Measurements from ENCODE around the gene CFAP65. TPM values are rescaled to one million over a fixed set of nuclear protein-coding genes. Genes with fewer than 3 reads are reported as not detected.

CFAP65 gene
- total and polyA plus RNA-seq, 2 of the 4 experiments (the other 2 are of a cell fraction) = not detected

GRCh38 chr2:219037783-219038499 lies 3.4 kb downstream of the CFAP65 start:
- H2AK9ac ChIP-seq (replicated peaks; ENCODE audit: low read depth, low read length, poor library complexity) = no peak overlapping the region
- H3K4me3 ChIP-seq (ENCODE audit: insufficient read depth, low read depth, low read length) = no peak overlapping the region
- no peak overlapping the region for H4K5ac ChIP-seq (ENCODE audit: low read depth, low read length)
- intact Hi-C loops (cut with micrococcal nuclease) = no loop called here
- peaks cover 46% of the 10 kb centered on the region for H3K27me3 ChIP-seq (ENCODE audit: control insufficient read depth, insufficient read depth, low read length)
- no peak overlapping the region for H3K9ac ChIP-seq (ENCODE audit: low read depth, low read length)
- no peak overlapping the region for H2BK5ac ChIP-seq (ENCODE audit: low read depth, low read length, poor library complexity, severe bottlenecking)
- BruUV-seq (replicated peaks) = no TSS peak
- ChIA-PET CTCF (interaction anchor here (1.4 kb wide), 1 partner anchor 8 kb away, joined by 5 read pairs; no protein-coding TSS in a partner anchor), POLR2A (ENCODE audit: unreplicated experiment) (no interaction called here)
- H3K14ac ChIP-seq (replicated peaks; ENCODE audit: low read depth, low read length) = no peak overlapping the region
- no peak overlapping the region for H2BK120ac ChIP-seq (ENCODE audit: low read depth, low read length)
- H3K4ac ChIP-seq (ENCODE audit: low read depth, low read length) = no peak overlapping the region
- H3K56ac ChIP-seq (ENCODE audit: extremely low read depth, insufficient read depth, low read length) = no peak overlapping the region
- no peaks in the 10 kb centered on the region for H3K36me3 ChIP-seq (ENCODE audit: control insufficient read depth, insufficient read depth, low read length)
- no peak overlapping the region for H3K27ac ChIP-seq (ENCODE audit: insufficient read depth, low read length)
- no peak overlapping the region for H4K91ac ChIP-seq (ENCODE audit: insufficient read depth, low read depth, low read length)
- DNase-seq = no peak
- no peaks in the 10 kb centered on the region for H4K20me1 ChIP-seq (ENCODE audit: insufficient read depth, low read length)
- H3K23ac ChIP-seq (ENCODE audit: low read depth, low read length) = no peak overlapping the region
- ATAC-seq (ENCODE audit: low read depth) = no peak
- no peaks in the 10 kb centered on the region for H3K79me1 ChIP-seq (ENCODE audit: low read depth in 1 of 2, low read length in 2 of 2)
- H3K9me3 ChIP-seq (ENCODE audit: control insufficient read depth, insufficient read depth, low read length) = no peaks in the 10 kb centered on the region
- no peak overlapping the region for H2BK20ac ChIP-seq (ENCODE audit: low read depth, low read length)
- no peaks in the 10 kb centered on the region for H3K9me1 ChIP-seq (ENCODE audit: insufficient read depth, low read length)
- dilution Hi-C loops (cut with HindIII; ENCODE audit: low sequenced_read_pairs, unreplicated experiment) = no loop called here
- no peak overlapping the region for H2AK5ac ChIP-seq (ENCODE audit: low read depth, low read length)
- H2BK15ac ChIP-seq (ENCODE audit: low read depth, low read length) = no peak overlapping the region
- in situ Hi-C loops (cut with MboI; ENCODE audit: low sequenced_read_pairs) = no loop called here
- no peak for TF ChIP-seq SMC3 (IDR thresholded peaks at IDR 0.05; ENCODE audit: low read depth, low read length)
- no peak overlapping the region for H3K18ac ChIP-seq (ENCODE audit: low read depth, low read length)
- H3K4me2 ChIP-seq (ENCODE audit: low read depth, low read length) = no peak overlapping the region
- H3K4me1 ChIP-seq (ENCODE audit: control insufficient read depth, insufficient read depth, low read length) = no peaks in the 10 kb centered on the region
- no peak overlapping the region for H2AFZ ChIP-seq (replicated peaks; ENCODE audit: low read length, poor library complexity)
- 24% methylated on average over 3 of the region's 8 CpGs; no CpG with 5 or more reads in 1 of the 2 experiments for WGBS, 2 experiments (ENCODE audit: extremely low coverage in 2 of 2, insufficient read length in 1 of 2)
- H4K8ac ChIP-seq (ENCODE audit: low read depth in 2 of 2, low read length in 2 of 2) = no peak overlapping the region

Measured in IMR-90 (cell line).